ENCODE results near the gene NDC1. TPM values are rescaled to one million over a fixed set of nuclear protein-coding genes. Genes with fewer than 3 reads are reported as not detected.

NDC1 gene
- total and polyA plus RNA-seq, 3 donors from 2014 or later, result 13.0 to 26.4 (median 22.2) TPM

- intact Hi-C loops (cut with DNase I; ENCODE audit: low total_unique reads), result no loop called here
- no peaks in the 10 kb centered on the region for H3K36me3 ChIP-seq (ENCODE audit: low read depth, missing control alignments)
Measured at GRCh38 chr1:53842347-53842746, 4.3 kb upstream of the NDC1 start.

GRCh38 chr1:53838654-53838974, 518 bp upstream of the NDC1 start:
- TF ChIP-seq, protein P1, sequence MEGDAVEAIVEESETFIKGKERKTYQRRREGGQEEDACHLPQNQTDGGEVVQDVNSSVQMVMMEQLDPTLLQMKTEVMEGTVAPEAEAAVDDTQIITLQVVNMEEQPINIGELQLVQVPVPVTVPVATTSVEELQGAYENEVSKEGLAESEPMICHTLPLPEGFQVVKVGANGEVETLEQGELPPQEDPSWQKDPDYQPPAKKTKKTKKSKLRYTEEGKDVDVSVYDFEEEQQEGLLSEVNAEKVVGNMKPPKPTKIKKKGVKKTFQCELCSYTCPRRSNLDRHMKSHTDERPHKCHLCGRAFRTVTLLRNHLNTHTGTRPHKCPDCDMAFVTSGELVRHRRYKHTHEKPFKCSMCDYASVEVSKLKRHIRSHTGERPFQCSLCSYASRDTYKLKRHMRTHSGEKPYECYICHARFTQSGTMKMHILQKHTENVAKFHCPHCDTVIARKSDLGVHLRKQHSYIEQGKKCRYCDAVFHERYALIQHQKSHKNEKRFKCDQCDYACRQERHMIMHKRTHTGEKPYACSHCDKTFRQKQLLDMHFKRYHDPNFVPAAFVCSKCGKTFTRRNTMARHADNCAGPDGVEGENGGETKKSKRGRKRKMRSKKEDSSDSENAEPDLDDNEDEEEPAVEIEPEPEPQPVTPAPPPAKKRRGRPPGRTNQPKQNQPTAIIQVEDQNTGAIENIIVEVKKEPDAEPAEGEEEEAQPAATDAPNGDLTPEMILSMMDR (IDR thresholded peaks at IDR 0.05), result no peak
- TF ChIP-seq POLR2A (IDR thresholded peaks at IDR 0.05), result no peak
- 3 to 10% methylated on average over 2 of the region's 2 CpGs for WGBS, 2 donors
- H3K9me3 ChIP-seq, result no peaks in the 10 kb centered on the region
- peak overlapping the region in 1 of 2 donors; percentile 96 for H3K27ac ChIP-seq
- no peaks in the 10 kb centered on the region for H3K36me3 ChIP-seq (ENCODE audit: low read depth, missing control alignments)
- intact Hi-C loops (cut with DNase I; ENCODE audit: low total_unique reads), result no loop called here
- H3K4me3 ChIP-seq, result peak overlapping the region; percentile 70 to 83
- no peaks in the 10 kb centered on the region for H3K27me3 ChIP-seq
- DNase-seq, result no peak
- no peaks in the 10 kb centered on the region for H3K4me1 ChIP-seq

More at GRCh38 chr1:53842347-53842746, 4.3 kb upstream of the NDC1 start:
- no peaks in the 10 kb centered on the region for H3K27me3 ChIP-seq
- H3K4me1 ChIP-seq, result no peaks in the 10 kb centered on the region
- no peaks in the 10 kb centered on the region for H3K9me3 ChIP-seq
- no peak for DNase-seq
- 87% methylated on average over 3 of the region's 3 CpGs for WGBS, 2 donors
- H3K27ac ChIP-seq, result no peak overlapping the region
- H3K4me3 ChIP-seq, result no peak overlapping the region
- no peak for TF ChIP-seq POLR2A (IDR thresholded peaks at IDR 0.05)
- TF ChIP-seq, protein P1 (IDR thresholded peaks at IDR 0.05), result no peak

DNA sequence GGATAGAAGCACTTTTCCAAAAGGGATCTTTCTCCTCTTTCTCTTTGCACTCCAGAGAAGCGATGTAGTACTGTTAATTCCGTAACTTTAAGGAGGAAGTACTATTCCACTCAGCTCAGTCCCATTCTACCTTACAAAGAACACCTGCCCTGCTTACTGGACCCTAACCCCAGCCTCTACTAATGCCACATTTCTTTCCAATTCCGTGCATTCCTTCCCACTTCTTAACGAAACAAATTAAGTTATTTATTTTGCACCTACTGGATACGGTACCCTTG, 511 bp downstream of the NDC1 start:
- Histone ChIP-seq H3K36me3 (ENCODE audit: low read depth, missing control alignments) (no peaks in the 10 kb centered on the region), H3K27me3 (no peaks in the 10 kb centered on the region), H3K4me3 (peak overlapping the region; percentile 70 to 83), H3K4me1 (no peaks in the 10 kb centered on the region), H3K9me3 (no peaks in the 10 kb centered on the region), H3K27ac (peak overlapping the region in 1 of 2 donors; percentile 89)
- no peak for DNase-seq
- intact Hi-C loops (cut with DNase I; ENCODE audit: low total_unique reads), result no loop called here
- WGBS, 2 donors, result 1% methylated on average over 5 of the region's 5 CpGs
- TF ChIP-seq, protein P1 (IDR thresholded peaks at IDR 0.05), result no peak
- TF ChIP-seq POLR2A (IDR thresholded peaks at IDR 0.05), result no peak

- H3K4me3 ChIP-seq, result no peak overlapping the region
- no peaks in the 10 kb centered on the region for H3K27me3 ChIP-seq
- H3K4me1 ChIP-seq, result no peaks in the 10 kb centered on the region
- no peaks in the 10 kb centered on the region for H3K36me3 ChIP-seq (ENCODE audit: low read depth, missing control alignments)
- intact Hi-C loops (cut with DNase I; ENCODE audit: low total_unique reads), result no loop called here
- no peak for DNase-seq
- no peak for TF ChIP-seq POLR2A (IDR thresholded peaks at IDR 0.05)
- TF ChIP-seq, protein P1 (IDR thresholded peaks at IDR 0.05), result no peak
- no peaks in the 10 kb centered on the region for H3K9me3 ChIP-seq
- no peak overlapping the region for H3K27ac ChIP-seq
- WGBS, 2 donors, result 92 to 94% methylated on average over 2 of the region's 2 CpGs
Measured at GRCh38 chr1:53835491-53835890, 2.6 kb downstream of the NDC1 start.

- H3K36me3 ChIP-seq (ENCODE audit: low read depth, missing control alignments), result no peaks in the 10 kb centered on the region
- H3K27ac ChIP-seq, result no peak overlapping the region
- intact Hi-C loops (cut with DNase I; ENCODE audit: low total_unique reads), result no loop called here
- DNase-seq, result no peak
- no peaks in the 10 kb centered on the region for H3K4me1 ChIP-seq
- 94 to 96% methylated on average over 11 of the region's 11 CpGs for WGBS, 2 donors
- H3K4me3 ChIP-seq, result no peak overlapping the region
- H3K27me3 ChIP-seq, result no peaks in the 10 kb centered on the region
- TF ChIP-seq, protein P1 (IDR thresholded peaks at IDR 0.05), result no peak
- H3K9me3 ChIP-seq, result no peaks in the 10 kb centered on the region
Measured at GRCh38 chr1:53834776-53835175, 3.3 kb downstream of the NDC1 start.

Data from testis (tissue), 3 donors.